Measurements from ENCODE around the gene LRRC4C.

- no peak for TF ChIP-seq CTCF (IDR thresholded peaks at IDR 0.05)
- no peak for TF ChIP-seq EP300 (IDR thresholded peaks at IDR 0.05)
Measured at GRCh38 chr11:41044747-41045146, 414.7 kb downstream of the LRRC4C start.
